ENCODE data around the gene UBR3. TPM values are rescaled to one million over a fixed set of nuclear protein-coding genes. Genes with fewer than 3 reads are reported as not detected.
"Not testable (repeated sequence)": the region's sequence is repeated elsewhere in the genome, so short reads cannot be mapped to it uniquely, and the experiment has no call there.

The UBR3 gene
- total RNA-seq, 1 experiment from 2014 or later: 21.9 TPM

- H3K23me2 ChIP-seq (ENCODE audit: insufficient read length, low read depth, low read length, poor library complexity, severe bottlenecking): no peaks in the 10 kb centered on the region
- no peak overlapping the region for H3K4me2 ChIP-seq (ENCODE audit: insufficient read depth, insufficient read length, low read length)
- H3T11ph ChIP-seq (ENCODE audit: low read length): no peak overlapping the region
- Mint-ChIP-seq H3K27me3 (ENCODE audit: low read depth) (no peaks in the 10 kb centered on the region), H3K27ac (no peak overlapping the region), H3K4me3 (no peak overlapping the region), H3K9me3 (no peaks in the 10 kb centered on the region), H3K36me3 (ENCODE audit: insufficient read depth in 1 of 3, low read depth in 3 of 3) (peaks cover 0 to 11% (median 2%) of the 10 kb centered on the region in 3 experiments; a peak in 4 of 7 replicates), H3K4me1 (peaks cover 4 to 6% of the 10 kb centered on the region in 2 experiments; a peak in 3 of 4 replicates)
- H2BK5ac ChIP-seq (ENCODE audit: insufficient read length, low read length): no peak overlapping the region
- no peaks in the 10 kb centered on the region for H3K9me3 ChIP-seq (ENCODE audit: control insufficient read depth, low read depth, low read length)
- no peaks in the 10 kb centered on the region for H3K4me1 ChIP-seq (ENCODE audit: insufficient read depth, low read length)
- H3K23ac ChIP-seq (ENCODE audit: insufficient read length, low read depth, low read length): no peak overlapping the region
- DNase-seq: no peak
- H3K27me3 ChIP-seq (ENCODE audit: insufficient read depth, low read length): no peaks in the 10 kb centered on the region
- no peak overlapping the region for H2BK20ac ChIP-seq (ENCODE audit: low read depth, low read length, poor library complexity, severe bottlenecking)
- H4K91ac ChIP-seq (ENCODE audit: insufficient read length, low read depth, low read length): no peak overlapping the region
- H4K8ac ChIP-seq (replicated peaks; ENCODE audit: insufficient read length, low read depth, low read length): no peak overlapping the region
- H2BK120ac ChIP-seq (ENCODE audit: low read depth, low read length, poor library complexity, severe bottlenecking): no peak overlapping the region
- no peak overlapping the region for H2AFZ ChIP-seq (ENCODE audit: low read length)
- peaks cover 4% of the 10 kb centered on the region for H3K79me1 ChIP-seq (ENCODE audit: insufficient read depth, low read depth, low read length, poor library complexity, severe bottlenecking)
- H2BK15ac ChIP-seq (ENCODE audit: low read depth, low read length): no peak overlapping the region
- no peak overlapping the region for H2AK5ac ChIP-seq (ENCODE audit: insufficient read length, low read length)
- H3K79me2 ChIP-seq (ENCODE audit: insufficient read depth, low read length): no peaks in the 10 kb centered on the region
- no peak overlapping the region for H3K27ac ChIP-seq (ENCODE audit: insufficient read length, low read depth, low read length)
- H4K20me1 ChIP-seq (ENCODE audit: control insufficient read depth, insufficient read depth, insufficient read length): no peaks in the 10 kb centered on the region
- no peak overlapping the region for H3K9ac ChIP-seq (ENCODE audit: extremely low read depth, insufficient read length, low read length)
- no peak overlapping the region for H2BK12ac ChIP-seq (ENCODE audit: insufficient read length, low read depth, low read length)
- no peak overlapping the region for H3K4ac ChIP-seq (ENCODE audit: low read depth, low read length)
- TF ChIP-seq, protein P1, sequence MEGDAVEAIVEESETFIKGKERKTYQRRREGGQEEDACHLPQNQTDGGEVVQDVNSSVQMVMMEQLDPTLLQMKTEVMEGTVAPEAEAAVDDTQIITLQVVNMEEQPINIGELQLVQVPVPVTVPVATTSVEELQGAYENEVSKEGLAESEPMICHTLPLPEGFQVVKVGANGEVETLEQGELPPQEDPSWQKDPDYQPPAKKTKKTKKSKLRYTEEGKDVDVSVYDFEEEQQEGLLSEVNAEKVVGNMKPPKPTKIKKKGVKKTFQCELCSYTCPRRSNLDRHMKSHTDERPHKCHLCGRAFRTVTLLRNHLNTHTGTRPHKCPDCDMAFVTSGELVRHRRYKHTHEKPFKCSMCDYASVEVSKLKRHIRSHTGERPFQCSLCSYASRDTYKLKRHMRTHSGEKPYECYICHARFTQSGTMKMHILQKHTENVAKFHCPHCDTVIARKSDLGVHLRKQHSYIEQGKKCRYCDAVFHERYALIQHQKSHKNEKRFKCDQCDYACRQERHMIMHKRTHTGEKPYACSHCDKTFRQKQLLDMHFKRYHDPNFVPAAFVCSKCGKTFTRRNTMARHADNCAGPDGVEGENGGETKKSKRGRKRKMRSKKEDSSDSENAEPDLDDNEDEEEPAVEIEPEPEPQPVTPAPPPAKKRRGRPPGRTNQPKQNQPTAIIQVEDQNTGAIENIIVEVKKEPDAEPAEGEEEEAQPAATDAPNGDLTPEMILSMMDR (conservative IDR thresholded peaks at IDR 0.05): no peak
- H3K56ac ChIP-seq (ENCODE audit: insufficient read length, low read depth, low read length): no peak overlapping the region
- H3K18ac ChIP-seq (ENCODE audit: insufficient read length, low read depth, low read length): no peak overlapping the region
- no peak overlapping the region for H3K14ac ChIP-seq (ENCODE audit: insufficient read depth, low read length)
- H4K5ac ChIP-seq (ENCODE audit: insufficient read length, low read depth, low read length): no peak overlapping the region
Observed at GRCh38 chr2:169897834-169898233, 70.6 kb downstream of the UBR3 start.

- H3K23ac ChIP-seq (ENCODE audit: insufficient read length, low read depth, low read length); DNase-seq; H2BK20ac ChIP-seq (ENCODE audit: low read depth, low read length, poor library complexity, severe bottlenecking); H3K23me2 ChIP-seq (ENCODE audit: insufficient read length, low read depth, low read length, poor library complexity, severe bottlenecking); H2BK120ac ChIP-seq (ENCODE audit: low read depth, low read length, poor library complexity, severe bottlenecking); H3T11ph ChIP-seq (ENCODE audit: low read length); H4K8ac ChIP-seq (replicated peaks; ENCODE audit: insufficient read length, low read depth, low read length); H3K4ac ChIP-seq (ENCODE audit: low read depth, low read length); H3K14ac ChIP-seq (ENCODE audit: insufficient read depth, low read length); H3K79me2 ChIP-seq (ENCODE audit: insufficient read depth, low read length); H3K56ac ChIP-seq (ENCODE audit: insufficient read length, low read depth, low read length); H3K27me3 Mint-ChIP-seq (ENCODE audit: low read depth); H2BK5ac ChIP-seq (ENCODE audit: insufficient read length, low read length); H2BK12ac ChIP-seq (ENCODE audit: insufficient read length, low read depth, low read length); H3K27ac ChIP-seq (ENCODE audit: insufficient read length, low read depth, low read length); H2AK5ac ChIP-seq (ENCODE audit: insufficient read length, low read length); H3K9me3 ChIP-seq (ENCODE audit: control insufficient read depth, low read depth, low read length); H3K4me1 ChIP-seq (ENCODE audit: insufficient read depth, low read length); H3K4me1 Mint-ChIP-seq; H4K5ac ChIP-seq (ENCODE audit: insufficient read length, low read depth, low read length); H3K18ac ChIP-seq (ENCODE audit: insufficient read length, low read depth, low read length); H3K79me1 ChIP-seq (ENCODE audit: insufficient read depth, low read depth, low read length, poor library complexity, severe bottlenecking); H3K27me3 ChIP-seq (ENCODE audit: insufficient read depth, low read length); H3K4me3 Mint-ChIP-seq; H4K20me1 ChIP-seq (ENCODE audit: control insufficient read depth, insufficient read depth, insufficient read length); H3K4me2 ChIP-seq (ENCODE audit: insufficient read depth, insufficient read length, low read length); H2BK15ac ChIP-seq (ENCODE audit: low read depth, low read length); H3K27ac Mint-ChIP-seq; H3K9ac ChIP-seq (ENCODE audit: extremely low read depth, insufficient read length, low read length); H2AFZ ChIP-seq (ENCODE audit: low read length); H4K91ac ChIP-seq (ENCODE audit: insufficient read length, low read depth, low read length); H3K9me3 Mint-ChIP-seq: not testable (repeated sequence)
- H3K36me3 Mint-ChIP-seq (ENCODE audit: insufficient read depth in 1 of 3, low read depth in 3 of 3): peaks cover 0 to 12% (median 2%) of the 10 kb centered on the region in 3 experiments; a peak in 4 of 7 replicates
- WGBS (ENCODE audit: extremely low coverage, insufficient read length, low lambda C conversion rate): no CpG with 5 or more reads among the region's 4 CpGs
Observed at GRCh38 chr2:169900103-169900502, 72.8 kb downstream of the UBR3 start.

Measured in H9 (cell line).